ENCODE measurements around the gene MAN2C1. TPM values are rescaled to one million over a fixed set of nuclear protein-coding genes. Genes with fewer than 3 reads are reported as not detected.
"Not testable (repeated sequence)": the region's sequence is repeated elsewhere in the genome, so short reads cannot be mapped to it uniquely, and the experiment has no call there.

The MAN2C1 gene
- polyA plus RNA-seq, 1 experiment: 82.5 TPM

DNA sequence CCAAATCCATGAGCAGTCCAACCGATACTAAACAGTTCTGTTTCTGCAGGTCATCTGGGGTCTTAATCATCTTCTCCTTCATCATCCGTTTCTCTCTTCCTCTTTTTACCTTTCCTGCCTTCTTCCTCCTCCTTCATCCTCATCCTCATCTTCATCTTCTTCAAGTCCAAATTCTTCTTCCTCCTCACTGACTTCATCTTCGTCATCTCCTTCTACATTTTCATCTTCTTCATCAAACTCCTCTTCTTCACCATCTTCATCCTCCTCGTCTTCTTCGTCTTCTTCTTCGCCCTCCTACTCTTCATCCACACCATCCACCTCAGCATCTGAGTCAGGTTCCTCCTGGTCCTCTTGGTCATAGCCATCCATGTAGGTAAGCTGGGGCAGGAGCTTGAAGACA lies 46.7 kb downstream of the MAN2C1 start:
- DNase-seq (ENCODE audit: low read depth): no peak
- H3K4me3 ChIP-seq (ENCODE audit: low read depth, low read length): no peak overlapping the region
- POLR2A ChIA-PET: no interaction called here
- TF ChIP-seq CTCF (IDR thresholded peaks at IDR 0.05; ENCODE audit: insufficient read depth, low read depth, low read length): no peak
- H3K36me3 ChIP-seq (ENCODE audit: control insufficient read depth, insufficient read depth, low read length): no peaks in the 10 kb centered on the region
- CTCF ChIA-PET: interaction anchor here (1.1 to 1.3 kb wide), 2 partner anchors 13 to 553 kb away, joined by 3 read pairs; no protein-coding TSS in a partner anchor
- H3K27me3 ChIP-seq (ENCODE audit: control insufficient read depth, insufficient read depth, low read length): no peaks in the 10 kb centered on the region; the same call in none of the 2 replicates

GRCh38 chr15:75319231-75319897 lies 49.0 kb downstream of the MAN2C1 start:
- H3K27me3 ChIP-seq (ENCODE audit: control insufficient read depth, insufficient read depth, low read length); H3K4me3 ChIP-seq (ENCODE audit: low read depth, low read length); DNase-seq (ENCODE audit: low read depth); CTCF ChIA-PET; POLR2A ChIA-PET; H3K36me3 ChIP-seq (ENCODE audit: control insufficient read depth, insufficient read depth, low read length): not testable (repeated sequence)

GRCh38 chr15:75314552-75315290 lies 53.7 kb downstream of the MAN2C1 start:
- DNase-seq (ENCODE audit: low read depth): no peak
- CTCF ChIA-PET: no interaction called here

DNA sequence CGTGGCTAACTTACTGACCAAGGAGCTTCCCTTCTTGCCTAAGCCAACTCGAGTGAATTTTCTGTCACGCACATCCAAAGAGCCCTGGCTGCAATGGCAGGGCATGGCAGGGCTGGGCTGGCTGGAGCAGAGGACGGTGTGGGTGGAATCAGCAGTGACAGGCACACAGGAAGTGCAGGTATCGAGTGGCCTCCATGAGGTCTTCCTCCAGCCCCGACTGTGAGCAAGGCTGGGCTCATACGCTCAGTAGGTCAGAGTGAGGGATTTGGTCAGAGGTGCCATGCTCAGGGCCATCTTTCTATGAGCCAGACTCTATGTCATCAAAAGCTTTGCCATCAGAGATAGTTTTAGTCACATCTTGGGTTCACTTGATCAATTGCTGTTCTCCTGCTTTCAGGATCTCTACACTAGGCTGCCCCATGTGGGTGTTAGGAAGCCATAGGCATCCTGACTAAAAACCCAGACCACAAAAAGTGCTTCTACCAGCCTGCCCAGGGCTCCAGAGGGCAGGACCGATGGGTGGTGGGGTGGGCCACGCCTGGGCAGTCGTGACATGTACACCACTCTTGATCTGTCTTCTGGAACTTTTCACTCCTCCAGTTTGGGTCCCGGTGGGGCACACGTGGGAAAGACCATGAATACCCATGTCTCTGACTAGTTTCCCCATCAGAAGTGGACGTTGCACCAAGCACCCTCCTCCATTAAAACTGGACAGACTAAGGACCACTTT lies 55.1 kb downstream of the MAN2C1 start:
- no peak overlapping the region for H3K4me3 ChIP-seq (ENCODE audit: low read depth, low read length)
- H3K36me3 ChIP-seq (ENCODE audit: control insufficient read depth, insufficient read depth, low read length): no peaks in the 10 kb centered on the region
- TF ChIP-seq CTCF (IDR thresholded peaks at IDR 0.05; ENCODE audit: insufficient read depth, low read depth, low read length): no peak
- POLR2A ChIA-PET: no interaction called here
- CTCF ChIA-PET: interaction anchor here (1.1 kb wide), 1 partner anchor 15 kb away, joined by 3 read pairs; no protein-coding TSS in a partner anchor
- DNase-seq (ENCODE audit: low read depth): no peak
- H3K27me3 ChIP-seq (ENCODE audit: control insufficient read depth, insufficient read depth, low read length): peaks cover 5% of the 10 kb centered on the region

More at GRCh38 chr15:75314552-75315290, 53.7 kb downstream of the MAN2C1 start:
- H3K4me3 ChIP-seq (ENCODE audit: low read depth, low read length): no peak overlapping the region
- POLR2A ChIA-PET: no interaction called here
- TF ChIP-seq CTCF (IDR thresholded peaks at IDR 0.05; ENCODE audit: insufficient read depth, low read depth, low read length): no peak
- H3K27me3 ChIP-seq (ENCODE audit: control insufficient read depth, insufficient read depth, low read length): no peaks in the 10 kb centered on the region; the same call in none of the 2 replicates
- H3K36me3 ChIP-seq (ENCODE audit: control insufficient read depth, insufficient read depth, low read length): no peaks in the 10 kb centered on the region

- POLR2A ChIA-PET; CTCF ChIA-PET; H3K36me3 ChIP-seq (ENCODE audit: control insufficient read depth, insufficient read depth, low read length); H3K4me3 ChIP-seq (ENCODE audit: low read depth, low read length); DNase-seq (ENCODE audit: low read depth): not testable (repeated sequence)
- H3K27me3 ChIP-seq (ENCODE audit: control insufficient read depth, insufficient read depth, low read length): peaks cover 11% of the 10 kb centered on the region
Observed at GRCh38 chr15:75312548-75312947, 55.9 kb downstream of the MAN2C1 start.

GRCh38 chr15:75309711-75310110 lies 58.7 kb downstream of the MAN2C1 start:
- ChIA-PET CTCF (no interaction called here), POLR2A (no interaction called here)
- no peak for DNase-seq (ENCODE audit: low read depth)
- no peak for TF ChIP-seq CTCF (IDR thresholded peaks at IDR 0.05; ENCODE audit: insufficient read depth, low read depth, low read length)
- peaks cover 16% of the 10 kb centered on the region for H3K27me3 ChIP-seq (ENCODE audit: control insufficient read depth, insufficient read depth, low read length)
- no peaks in the 10 kb centered on the region for H3K36me3 ChIP-seq (ENCODE audit: control insufficient read depth, insufficient read depth, low read length)
- H3K4me3 ChIP-seq (ENCODE audit: low read depth, low read length): no peak overlapping the region

All from BJ (cell line).